HepG2 (cell line): ENCODE results near the gene ZBTB9. TPM values are rescaled to one million over a fixed set of nuclear protein-coding genes. Genes with fewer than 3 reads are reported as not detected.
A peak's percentile ranks its signal among the peaks of the same experiment; 100 is the strongest.

ENCODE experiments used
- BHLHE40 ChIP-seq: IDR thresholded peaks from 2 replicates; pipeline ENCODE4 v1.6.1; 2011; ENCODE audit warnings: low read length, improper control_type of control experiment
- CEBPG ChIP-seq: IDR thresholded peaks from 2 replicates; pipeline ENCODE4 v1.6.1; 2016
- CREM ChIP-seq, 2 experiments: sonication (generic) in 1 of 2; formaldehyde crosslinking in 1 of 2; IDR thresholded peaks; 2 replicates each; pipeline versions ENCODE4 v1.4.0 to v1.6.1; 2016 to 2020; ENCODE audit warnings: antibody characterized with exemption in 1 of 2, mild to moderate bottlenecking in 1 of 2, missing genetic modification reagents in 1 of 2
- DNMT1 ChIP-seq: sonication (generic); formaldehyde crosslinking; IDR thresholded peaks from 2 replicates; pipeline ENCODE4 v1.5.1; 2020; ENCODE audit warnings: mild to moderate bottlenecking, missing genetic modification reagents
- FIP1L1 ChIP-seq: fragments of 200-400 bp; formaldehyde crosslinking; IDR thresholded peaks from 2 replicates; pipeline ENCODE4 v1.6.1; 2018; ENCODE audit warnings: low read depth, mild to moderate bottlenecking, low read length, moderate library complexity, borderline replicate concordance; ENCODE audit not compliant: insufficient read depth
- HDAC6 ChIP-seq: fragments of 200-600 bp; sonication (generic); IDR thresholded peaks from 2 replicates; pipeline ENCODE4 v1.7.0; 2017; ENCODE audit warnings: mild to moderate bottlenecking, antibody characterized with exemption, low read length, low read depth
- MED1 ChIP-seq: sonication (generic); formaldehyde crosslinking; IDR thresholded peaks from 2 replicates; pipeline ENCODE4 v1.4.0; 2020; ENCODE audit warnings: missing genetic modification reagents
- NCOA5 ChIP-seq: sonication (generic); formaldehyde crosslinking; IDR thresholded peaks from 2 replicates; pipeline ENCODE4 v1.4.0; 2020; ENCODE audit warnings: missing genetic modification reagents
- NFE2 ChIP-seq: sonication (generic); formaldehyde crosslinking; IDR thresholded peaks from 2 replicates; pipeline ENCODE4 v1.4.0; 2020; ENCODE audit warnings: missing genetic modification reagents
- NR3C1 ChIP-seq: sonication (generic); formaldehyde crosslinking; IDR thresholded peaks from 2 replicates; pipeline ENCODE4 v1.4.0; 2020; ENCODE audit warnings: missing genetic modification reagents
- PAX8 ChIP-seq: sonication (generic); formaldehyde crosslinking; IDR thresholded peaks from 2 replicates; pipeline ENCODE4 v1.8.0; 2022; ENCODE audit warnings: mild to moderate bottlenecking, missing genetic modification reagents, borderline replicate concordance
- SMAD9 ChIP-seq: sonication (generic); formaldehyde crosslinking; IDR thresholded peaks from 2 replicates; pipeline ENCODE4 v1.5.1; 2020; ENCODE audit warnings: mild to moderate bottlenecking, missing genetic modification reagents
- SOX5 ChIP-seq: IDR thresholded peaks from 2 replicates; pipeline ENCODE4 v1.6.1; 2016; ENCODE audit warnings: borderline replicate concordance
- SRF ChIP-seq: IDR thresholded peaks from 2 replicates; pipeline ENCODE4 v1.6.1; 2011; ENCODE audit warnings: mild to moderate bottlenecking, low read depth, low read length, moderate library complexity
- ZFP1 ChIP-seq: IDR thresholded peaks from 2 replicates; pipeline ENCODE4 v1.6.1; 2016
- ZNF326 ChIP-seq: sonication (generic); formaldehyde crosslinking; IDR thresholded peaks from 2 replicates; pipeline ENCODE4 v1.4.0; 2020; ENCODE audit warnings: missing genetic modification reagents, borderline replicate concordance
- ZNF678 ChIP-seq: sonication (generic); formaldehyde crosslinking; IDR thresholded peaks from 2 replicates; pipeline ENCODE4 v1.4.0; 2020; ENCODE audit warnings: mild to moderate bottlenecking, missing genetic modification reagents
- polyA plus RNA-seq, 8 experiments: library from polyadenylated mRNA; depleted of rRNA in 3 of 8; stranded (reverse) in 7 of 8; unstranded in 1 of 8; fragments of >200 nt; fragmentation: Illumina TruSeq in 4 of 8; extraction: Trizol in 4 of 8; gene quantifications; 2 replicates each; pipeline versions ENCODE4 v1.2.1 to v1.2.3, GENCODE V29; 2011 to 2016; ENCODE audit warnings: low read depth in 4 of 8, missing spikeins in 1 of 8, mixed read lengths in 1 of 8; ENCODE audit not compliant: insufficient read depth in 1 of 8
- total RNA-seq, 5 experiments: library from RNA; depleted of rRNA; stranded (reverse); fragments of >200 nt; fragmentation: Illumina TruSeq; extraction: Trizol; gene quantifications; 2 replicates each; pipeline ENCODE4 v1.2.3, GENCODE V29; 2016; ENCODE audit warnings: low read depth in 1 of 5
- TF ChIP-seq, protein P1 (sequence below): sonication (generic); formaldehyde crosslinking; IDR thresholded peaks from 2 replicates; pipeline ENCODE4 v1.9.0; 2021; ENCODE audit warnings: missing genetic modification reagents, borderline replicate concordance
- TF ChIP-seq, protein P2 (sequence below): sonication (generic); formaldehyde crosslinking; IDR thresholded peaks from 2 replicates; pipeline ENCODE4 v1.4.0; 2020; ENCODE audit warnings: missing genetic modification reagents, mild to moderate bottlenecking, borderline replicate concordance
- TF ChIP-seq, protein P3 (sequence below): sonication (generic); formaldehyde crosslinking; IDR thresholded peaks from 2 replicates; pipeline ENCODE4 v1.5.0; 2020; ENCODE audit warnings: mild to moderate bottlenecking, missing genetic modification reagents
- TF ChIP-seq, protein P4 (sequence below): sonication (generic); formaldehyde crosslinking; conservative IDR thresholded peaks from 2 replicates; pipeline ENCODE4 v1.4.0; 2020; ENCODE audit warnings: missing genetic modification reagents

Gene ZBTB9
- total and polyA plus RNA-seq, 2 of the 13 experiments (the other 11 are each of a cell fraction or from before 2014, with no cell fraction given): 5.3 to 9.2 TPM

DNA sequence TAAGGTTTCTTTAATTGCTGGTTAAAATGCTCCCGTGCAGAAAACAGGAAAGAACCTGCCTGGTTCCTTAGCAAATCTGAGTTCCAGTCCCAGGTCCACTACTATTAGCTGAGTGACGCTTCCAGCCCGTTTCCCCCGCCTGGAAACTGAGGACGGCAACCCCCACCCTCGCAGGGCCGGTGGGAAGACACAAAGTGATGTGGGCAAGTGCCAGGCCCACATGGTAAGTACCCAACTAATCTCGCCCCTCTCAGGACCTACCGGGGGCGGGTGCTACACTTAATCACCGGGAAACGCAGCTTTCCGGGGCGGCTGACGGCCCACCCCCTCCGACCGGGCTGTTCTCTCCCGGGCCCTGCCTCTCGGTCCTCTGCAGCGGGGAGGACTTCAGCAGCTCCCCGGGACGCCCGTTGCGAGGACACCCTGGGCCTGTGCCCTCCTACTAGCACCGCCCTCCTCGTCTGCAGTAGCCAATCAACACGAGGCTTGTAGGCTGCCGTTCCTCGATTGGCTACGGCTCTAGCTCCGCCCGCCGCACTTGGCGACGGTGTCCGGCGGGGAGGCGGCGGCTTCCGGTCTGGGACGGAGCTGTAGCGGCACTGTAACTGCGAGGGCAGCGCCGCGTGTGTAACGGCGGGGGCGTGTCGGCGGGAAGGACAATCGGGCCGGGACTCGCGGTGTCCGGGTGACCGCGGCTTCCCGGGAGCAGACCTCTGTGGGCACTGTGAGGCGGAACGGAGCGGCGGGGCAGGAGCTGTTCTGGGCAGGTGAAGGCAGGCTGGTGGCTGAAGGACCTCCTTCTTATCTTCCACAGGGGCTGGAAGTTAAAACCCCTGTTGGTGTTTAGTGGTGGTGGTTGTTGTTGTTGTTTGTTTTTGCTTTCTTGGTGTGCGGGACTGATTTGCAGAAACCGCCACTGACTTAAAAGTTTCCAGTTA lies at the start of gene ZBTB9 (continued):
- TF ChIP-seq CREM (IDR thresholded peaks at IDR 0.05): peak; percentile 83
- TF ChIP-seq CREM (CRISPR knock-in tag; IDR thresholded peaks at IDR 0.05): no peak
- peak; percentile 81 for TF ChIP-seq ZFP1 (CRISPR knock-in tag)
- TF ChIP-seq SMAD9 (CRISPR knock-in tag): no peak
- no peak for TF ChIP-seq NFE2 (CRISPR knock-in tag)
- TF ChIP-seq, protein P1, sequence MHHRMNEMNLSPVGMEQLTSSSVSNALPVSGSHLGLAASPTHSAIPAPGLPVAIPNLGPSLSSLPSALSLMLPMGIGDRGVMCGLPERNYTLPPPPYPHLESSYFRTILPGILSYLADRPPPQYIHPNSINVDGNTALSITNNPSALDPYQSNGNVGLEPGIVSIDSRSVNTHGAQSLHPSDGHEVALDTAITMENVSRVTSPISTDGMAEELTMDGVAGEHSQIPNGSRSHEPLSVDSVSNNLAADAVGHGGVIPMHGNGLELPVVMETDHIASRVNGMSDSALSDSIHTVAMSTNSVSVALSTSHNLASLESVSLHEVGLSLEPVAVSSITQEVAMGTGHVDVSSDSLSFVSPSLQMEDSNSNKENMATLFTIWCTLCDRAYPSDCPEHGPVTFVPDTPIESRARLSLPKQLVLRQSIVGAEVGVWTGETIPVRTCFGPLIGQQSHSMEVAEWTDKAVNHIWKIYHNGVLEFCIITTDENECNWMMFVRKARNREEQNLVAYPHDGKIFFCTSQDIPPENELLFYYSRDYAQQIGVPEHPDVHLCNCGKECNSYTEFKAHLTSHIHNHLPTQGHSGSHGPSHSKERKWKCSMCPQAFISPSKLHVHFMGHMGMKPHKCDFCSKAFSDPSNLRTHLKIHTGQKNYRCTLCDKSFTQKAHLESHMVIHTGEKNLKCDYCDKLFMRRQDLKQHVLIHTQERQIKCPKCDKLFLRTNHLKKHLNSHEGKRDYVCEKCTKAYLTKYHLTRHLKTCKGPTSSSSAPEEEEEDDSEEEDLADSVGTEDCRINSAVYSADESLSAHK (CRISPR knock-in tag): 0 out of 2 replicates have a peak, but pooled peaks have one; percentile 51
- no peak for TF ChIP-seq SRF
- TF ChIP-seq, protein P2, sequence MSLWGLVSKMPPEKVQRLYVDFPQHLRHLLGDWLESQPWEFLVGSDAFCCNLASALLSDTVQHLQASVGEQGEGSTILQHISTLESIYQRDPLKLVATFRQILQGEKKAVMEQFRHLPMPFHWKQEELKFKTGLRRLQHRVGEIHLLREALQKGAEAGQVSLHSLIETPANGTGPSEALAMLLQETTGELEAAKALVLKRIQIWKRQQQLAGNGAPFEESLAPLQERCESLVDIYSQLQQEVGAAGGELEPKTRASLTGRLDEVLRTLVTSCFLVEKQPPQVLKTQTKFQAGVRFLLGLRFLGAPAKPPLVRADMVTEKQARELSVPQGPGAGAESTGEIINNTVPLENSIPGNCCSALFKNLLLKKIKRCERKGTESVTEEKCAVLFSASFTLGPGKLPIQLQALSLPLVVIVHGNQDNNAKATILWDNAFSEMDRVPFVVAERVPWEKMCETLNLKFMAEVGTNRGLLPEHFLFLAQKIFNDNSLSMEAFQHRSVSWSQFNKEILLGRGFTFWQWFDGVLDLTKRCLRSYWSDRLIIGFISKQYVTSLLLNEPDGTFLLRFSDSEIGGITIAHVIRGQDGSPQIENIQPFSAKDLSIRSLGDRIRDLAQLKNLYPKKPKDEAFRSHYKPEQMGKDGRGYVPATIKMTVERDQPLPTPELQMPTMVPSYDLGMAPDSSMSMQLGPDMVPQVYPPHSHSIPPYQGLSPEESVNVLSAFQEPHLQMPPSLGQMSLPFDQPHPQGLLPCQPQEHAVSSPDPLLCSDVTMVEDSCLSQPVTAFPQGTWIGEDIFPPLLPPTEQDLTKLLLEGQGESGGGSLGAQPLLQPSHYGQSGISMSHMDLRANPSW (CRISPR knock-in tag): peak; percentile 67; the same call in 1 of the 2 replicates
- peak; percentile 88; the same call in 1 of the 2 replicates for TF ChIP-seq ZNF678 (CRISPR knock-in tag)
- TF ChIP-seq DNMT1 (CRISPR knock-in tag): peak; percentile 4; the same call in 1 of the 2 replicates
- no peak for TF ChIP-seq ZNF326
- TF ChIP-seq PAX8 (CRISPR knock-in tag): peak; percentile 52; the same call in 1 of the 2 replicates
- TF ChIP-seq NR3C1 (CRISPR knock-in tag): no peak
- no peak for TF ChIP-seq HDAC6
- peak; percentile 31; the same call in 1 of the 2 replicates for TF ChIP-seq MED1 (CRISPR knock-in tag)
- TF ChIP-seq, protein P3, sequence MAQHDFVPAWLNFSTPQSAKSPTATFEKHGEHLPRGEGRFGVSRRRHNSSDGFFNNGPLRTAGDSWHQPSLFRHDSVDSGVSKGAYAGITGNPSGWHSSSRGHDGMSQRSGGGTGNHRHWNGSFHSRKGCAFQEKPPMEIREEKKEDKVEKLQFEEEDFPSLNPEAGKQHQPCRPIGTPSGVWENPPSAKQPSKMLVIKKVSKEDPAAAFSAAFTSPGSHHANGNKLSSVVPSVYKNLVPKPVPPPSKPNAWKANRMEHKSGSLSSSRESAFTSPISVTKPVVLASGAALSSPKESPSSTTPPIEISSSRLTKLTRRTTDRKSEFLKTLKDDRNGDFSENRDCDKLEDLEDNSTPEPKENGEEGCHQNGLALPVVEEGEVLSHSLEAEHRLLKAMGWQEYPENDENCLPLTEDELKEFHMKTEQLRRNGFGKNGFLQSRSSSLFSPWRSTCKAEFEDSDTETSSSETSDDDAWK (CRISPR knock-in tag): no peak
- TF ChIP-seq CEBPG (CRISPR knock-in tag): peak; percentile 12; the same call in 1 of the 2 replicates
- TF ChIP-seq FIP1L1: no peak
- TF ChIP-seq, protein P4, sequence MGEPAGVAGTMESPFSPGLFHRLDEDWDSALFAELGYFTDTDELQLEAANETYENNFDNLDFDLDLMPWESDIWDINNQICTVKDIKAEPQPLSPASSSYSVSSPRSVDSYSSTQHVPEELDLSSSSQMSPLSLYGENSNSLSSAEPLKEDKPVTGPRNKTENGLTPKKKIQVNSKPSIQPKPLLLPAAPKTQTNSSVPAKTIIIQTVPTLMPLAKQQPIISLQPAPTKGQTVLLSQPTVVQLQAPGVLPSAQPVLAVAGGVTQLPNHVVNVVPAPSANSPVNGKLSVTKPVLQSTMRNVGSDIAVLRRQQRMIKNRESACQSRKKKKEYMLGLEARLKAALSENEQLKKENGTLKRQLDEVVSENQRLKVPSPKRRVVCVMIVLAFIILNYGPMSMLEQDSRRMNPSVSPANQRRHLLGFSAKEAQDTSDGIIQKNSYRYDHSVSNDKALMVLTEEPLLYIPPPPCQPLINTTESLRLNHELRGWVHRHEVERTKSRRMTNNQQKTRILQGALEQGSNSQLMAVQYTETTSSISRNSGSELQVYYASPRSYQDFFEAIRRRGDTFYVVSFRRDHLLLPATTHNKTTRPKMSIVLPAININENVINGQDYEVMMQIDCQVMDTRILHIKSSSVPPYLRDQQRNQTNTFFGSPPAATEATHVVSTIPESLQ (CRISPR knock-in tag): no peak
- peak; percentile 34; the same call in 1 of the 2 replicates for TF ChIP-seq SOX5 (CRISPR knock-in tag)
- TF ChIP-seq NCOA5: no peak
- TF ChIP-seq BHLHE40: peak; percentile 4; the same call in 1 of the 2 replicates
